ENCODE data around the gene ERAL1. TPM values are rescaled to one million over a fixed set of nuclear protein-coding genes. Genes with fewer than 3 reads are reported as not detected.
"Not testable (repeated sequence)": the region's sequence is repeated elsewhere in the genome, so short reads cannot be mapped to it uniquely, and the experiment has no call there.

Gene ERAL1
- total and polyA plus RNA-seq, 4 donors = 16.7 to 21.5 (median 18.6) TPM

- intact Hi-C loops (cut with DNase I) = no loop called here
- Histone ChIP-seq H3K27me3 (ENCODE audit: control insufficient read depth in 1 of 2, insufficient read depth in 2 of 2, low read length in 1 of 2) (no peaks in the 10 kb centered on the region), H3K27ac (ENCODE audit: low read depth in 1 of 2, low read length in 2 of 2) (no peak overlapping the region), H3K4me1 (ENCODE audit: control insufficient read depth in 1 of 2, insufficient read depth in 2 of 2, low read length in 2 of 2) (no peaks in the 10 kb centered on the region), H3K36me3 (ENCODE audit: control insufficient read depth in 1 of 2, insufficient read depth in 2 of 2, low read length in 1 of 2) (no peaks in the 10 kb centered on the region), H3K4me3 (ENCODE audit: low read length in 2 of 2) (no peak overlapping the region), H3K9me3 (ENCODE audit: control insufficient read depth, low read length) (no peaks in the 10 kb centered on the region)
- no peak for ATAC-seq (ENCODE audit: low FRiP score)
- no peak for DNase-seq
- WGBS, 2 donors = 87 to 89% methylated on average over 13 of the region's 13 CpGs
Observed at GRCh38 chr17:28865946-28866752, 11.3 kb downstream of the ERAL1 start.

- Histone ChIP-seq H3K4me3 (ENCODE audit: low read length in 2 of 2) (no peak overlapping the region), H3K36me3 (ENCODE audit: control insufficient read depth in 1 of 2, insufficient read depth in 2 of 2, low read length in 1 of 2) (no peaks in the 10 kb centered on the region), H3K4me1 (ENCODE audit: control insufficient read depth in 1 of 2, insufficient read depth in 2 of 2, low read length in 2 of 2) (no peaks in the 10 kb centered on the region), H3K27me3 (ENCODE audit: control insufficient read depth in 1 of 2, insufficient read depth in 2 of 2, low read length in 1 of 2) (no peaks in the 10 kb centered on the region), H3K27ac (ENCODE audit: low read depth in 1 of 2, low read length in 2 of 2) (no peak overlapping the region), H3K9me3 (ENCODE audit: control insufficient read depth, low read length) (no peaks in the 10 kb centered on the region)
- ATAC-seq (ENCODE audit: low FRiP score) (no peak), DNase-seq (no peak)
- intact Hi-C loops (cut with DNase I) = no loop called here
- WGBS, 2 donors = 88 to 90% methylated on average over 7 of the region's 7 CpGs
Observed at GRCh38 chr17:28867276-28867675, 12.5 kb downstream of the ERAL1 start.

GRCh38 chr17:28871056-28871579, 16.3 kb downstream of the ERAL1 start:
- no peaks in the 10 kb centered on the region for H3K36me3 ChIP-seq (ENCODE audit: control insufficient read depth in 1 of 2, insufficient read depth in 2 of 2, low read length in 1 of 2)
- ATAC-seq (ENCODE audit: low FRiP score) (no peak), DNase-seq (no peak)
- intact Hi-C loops (cut with DNase I) = no loop called here
- no peaks in the 10 kb centered on the region for H3K4me1 ChIP-seq (ENCODE audit: control insufficient read depth in 1 of 2, insufficient read depth in 2 of 2, low read length in 2 of 2)
- no peaks in the 10 kb centered on the region for H3K9me3 ChIP-seq (ENCODE audit: control insufficient read depth, low read length)
- no peak overlapping the region for H3K4me3 ChIP-seq (ENCODE audit: low read length in 2 of 2)
- 86 to 89% methylated on average over 6 of the region's 6 CpGs for WGBS, 2 donors
- no peak overlapping the region for H3K27ac ChIP-seq (ENCODE audit: low read depth in 1 of 2, low read length in 2 of 2)
- H3K27me3 ChIP-seq (ENCODE audit: control insufficient read depth in 1 of 2, insufficient read depth in 2 of 2, low read length in 1 of 2) = no peaks in the 10 kb centered on the region

GRCh38 chr17:28873839-28874238, 19.0 kb downstream of the ERAL1 start:
- H3K4me3 ChIP-seq (ENCODE audit: low read length in 2 of 2) = no peak overlapping the region
- intact Hi-C loops (cut with DNase I) = no loop called here
- DNase-seq = no peak
- H3K27me3 ChIP-seq (ENCODE audit: control insufficient read depth in 1 of 2, insufficient read depth in 2 of 2, low read length in 1 of 2) = no peaks in the 10 kb centered on the region
- H3K36me3 ChIP-seq (ENCODE audit: control insufficient read depth in 1 of 2, insufficient read depth in 2 of 2, low read length in 1 of 2) = no peaks in the 10 kb centered on the region
- no peak for ATAC-seq (ENCODE audit: low FRiP score)
- H3K27ac ChIP-seq (ENCODE audit: low read depth in 1 of 2, low read length in 2 of 2) = no peak overlapping the region
- no peaks in the 10 kb centered on the region for H3K4me1 ChIP-seq (ENCODE audit: control insufficient read depth in 1 of 2, insufficient read depth in 2 of 2, low read length in 2 of 2)
- no peaks in the 10 kb centered on the region for H3K9me3 ChIP-seq (ENCODE audit: control insufficient read depth, low read length)
- WGBS, 2 donors = 90 to 93% methylated on average over 7 of the region's 7 CpGs

- Histone ChIP-seq H3K27me3 (ENCODE audit: control insufficient read depth in 1 of 2, insufficient read depth in 2 of 2, low read length in 1 of 2) (no peaks in the 10 kb centered on the region), H3K4me1 (ENCODE audit: control insufficient read depth in 1 of 2, insufficient read depth in 2 of 2, low read length in 2 of 2) (no peaks in the 10 kb centered on the region), H3K4me3 (ENCODE audit: low read length in 2 of 2) (no peak overlapping the region), H3K36me3 (ENCODE audit: control insufficient read depth in 1 of 2, insufficient read depth in 2 of 2, low read length in 1 of 2) (no peaks in the 10 kb centered on the region), H3K27ac (ENCODE audit: low read depth in 1 of 2, low read length in 2 of 2) (no peak overlapping the region), H3K9me3 (ENCODE audit: control insufficient read depth, low read length) (no peaks in the 10 kb centered on the region)
- WGBS, 2 donors = 81 to 85% methylated on average over 3 of the region's 3 CpGs
- intact Hi-C loops (cut with DNase I) = no loop called here
- DNase-seq (no peak), ATAC-seq (ENCODE audit: low FRiP score) (no peak)
Observed at GRCh38 chr17:28874750-28875149, 19.9 kb downstream of the ERAL1 start.

DNA sequence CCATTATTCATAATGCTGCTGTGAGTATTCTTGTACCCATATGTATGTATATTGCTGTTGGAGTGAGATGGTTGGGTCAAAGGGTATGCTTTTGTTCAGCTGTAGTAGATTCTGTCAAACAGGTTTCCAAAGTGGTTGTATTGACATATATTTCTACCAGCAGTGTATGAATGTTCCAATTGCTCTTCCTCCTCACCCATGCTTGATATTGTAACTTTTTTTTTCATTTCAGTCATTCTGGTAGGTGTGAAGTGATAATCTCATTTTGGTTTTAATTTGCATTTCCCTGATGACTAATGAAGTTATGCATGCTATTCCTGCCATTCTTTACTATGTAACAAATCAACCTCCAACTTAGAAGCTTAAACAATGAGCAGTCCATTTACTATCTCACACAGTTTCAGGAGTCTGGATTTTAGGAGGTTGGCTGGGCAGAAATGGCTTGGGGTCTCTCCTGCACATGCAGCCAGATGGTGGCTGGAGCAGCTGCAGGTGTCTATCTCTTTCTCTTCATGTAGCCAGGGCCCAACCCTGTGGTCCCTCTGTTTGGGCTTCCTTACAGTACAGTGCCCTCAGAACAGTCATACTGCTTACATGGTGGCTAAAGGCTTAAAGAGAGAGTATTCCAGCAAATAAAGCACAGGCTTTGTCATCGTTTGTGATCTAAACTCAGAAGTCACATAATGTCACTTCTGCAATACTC, 21.2 kb downstream of the ERAL1 start:
- no peaks in the 10 kb centered on the region for H3K27me3 ChIP-seq (ENCODE audit: control insufficient read depth in 1 of 2, insufficient read depth in 2 of 2, low read length in 1 of 2)
- H3K4me1 ChIP-seq (ENCODE audit: control insufficient read depth in 1 of 2, insufficient read depth in 2 of 2, low read length in 2 of 2) = no peaks in the 10 kb centered on the region
- WGBS, 2 donors = 58 to 71% methylated on average over 1 of the region's 1 CpG
- H3K9me3 ChIP-seq (ENCODE audit: control insufficient read depth, low read length) = no peaks in the 10 kb centered on the region
- no peak overlapping the region for H3K27ac ChIP-seq (ENCODE audit: low read depth in 1 of 2, low read length in 2 of 2)
- ATAC-seq (ENCODE audit: low FRiP score) (no peak), DNase-seq (no peak)
- no peak overlapping the region for H3K4me3 ChIP-seq (ENCODE audit: low read length in 2 of 2)
- H3K36me3 ChIP-seq (ENCODE audit: control insufficient read depth in 1 of 2, insufficient read depth in 2 of 2, low read length in 1 of 2) = no peaks in the 10 kb centered on the region
- intact Hi-C loops (cut with DNase I) = no loop called here

- DNase-seq; H3K27ac ChIP-seq (ENCODE audit: low read depth in 1 of 2, low read length in 2 of 2); H3K4me3 ChIP-seq (ENCODE audit: low read length in 2 of 2); H3K27me3 ChIP-seq (ENCODE audit: control insufficient read depth in 1 of 2, insufficient read depth in 2 of 2, low read length in 1 of 2); H3K9me3 ChIP-seq (ENCODE audit: control insufficient read depth, low read length); intact Hi-C loops (cut with DNase I); H3K4me1 ChIP-seq (ENCODE audit: control insufficient read depth in 1 of 2, insufficient read depth in 2 of 2, low read length in 2 of 2); ATAC-seq (ENCODE audit: low FRiP score); H3K36me3 ChIP-seq (ENCODE audit: control insufficient read depth in 1 of 2, insufficient read depth in 2 of 2, low read length in 1 of 2): not testable (repeated sequence)
- whole genome bisulfite sequencing, 2 donors = 90 to 94% methylated on average over 6 of the region's 6 CpGs
Observed at GRCh38 chr17:28877150-28877711, 22.4 kb downstream of the ERAL1 start.

DNA sequence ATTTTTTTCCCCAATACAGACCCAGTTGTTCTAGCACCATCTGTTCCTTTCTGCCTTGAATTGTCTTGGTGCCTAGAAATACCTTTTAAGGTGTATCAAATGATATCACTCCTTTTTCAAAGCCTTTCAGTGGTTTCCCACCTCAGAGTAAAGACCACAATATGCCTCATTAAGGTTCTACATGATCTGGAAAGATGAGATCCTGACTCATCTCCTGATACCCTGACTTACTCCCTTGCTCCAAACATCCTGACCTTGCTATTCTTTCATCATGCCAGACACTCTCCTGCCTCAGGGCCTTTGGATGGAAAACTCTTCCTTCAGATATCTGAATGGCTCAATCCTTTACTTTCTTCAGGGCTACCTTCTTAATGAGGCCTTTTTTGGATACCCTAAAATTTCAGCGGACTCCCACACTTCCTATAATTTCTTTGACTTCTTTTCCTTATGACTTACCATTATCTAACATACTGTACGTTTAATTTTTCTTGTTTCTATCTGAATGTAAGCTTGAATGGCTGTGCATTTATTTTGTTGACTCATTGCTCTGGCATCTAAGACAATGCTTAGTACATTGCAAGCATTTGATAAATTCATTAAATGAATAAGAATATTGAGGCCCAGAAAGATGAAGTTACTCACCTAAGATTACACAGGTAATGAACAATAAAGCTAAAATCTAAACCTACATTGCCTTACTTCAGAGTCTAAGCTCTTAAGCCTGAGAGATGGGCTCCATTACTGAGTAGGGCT, 23.5 kb downstream of the ERAL1 start:
- intact Hi-C loops (cut with DNase I) = no loop called here
- 80% methylated on average over 2 of the region's 2 CpGs for WGBS, 2 donors
- H3K9me3 ChIP-seq (ENCODE audit: control insufficient read depth, low read length) = no peaks in the 10 kb centered on the region
- H3K36me3 ChIP-seq (ENCODE audit: control insufficient read depth in 1 of 2, insufficient read depth in 2 of 2, low read length in 1 of 2) = peaks cover 0 to 12% of the 10 kb centered on the region in 2 donors
- no peaks in the 10 kb centered on the region for H3K4me1 ChIP-seq (ENCODE audit: control insufficient read depth in 1 of 2, insufficient read depth in 2 of 2, low read length in 2 of 2)
- no peak overlapping the region for H3K27ac ChIP-seq (ENCODE audit: low read depth in 1 of 2, low read length in 2 of 2)
- no peak overlapping the region for H3K4me3 ChIP-seq (ENCODE audit: low read length in 2 of 2)
- no peaks in the 10 kb centered on the region for H3K27me3 ChIP-seq (ENCODE audit: control insufficient read depth in 1 of 2, insufficient read depth in 2 of 2, low read length in 1 of 2)
- DNase-seq (no peak), ATAC-seq (ENCODE audit: low FRiP score) (no peak)

Measured in aorta (tissue), 5 donors.